NCI-H2196 (cell line): ENCODE measurements around the gene PLEKHM2.
A peak's percentile ranks its signal among the peaks of the same experiment; 100 is the strongest.

Experiments
- DNase-seq: peaks from one replicate; lab custom pipeline; 2025; ENCODE audit not compliant: unreplicated experiment; lab: John Stamatoyannopoulos, UW

Gene PLEKHM2

DNA sequence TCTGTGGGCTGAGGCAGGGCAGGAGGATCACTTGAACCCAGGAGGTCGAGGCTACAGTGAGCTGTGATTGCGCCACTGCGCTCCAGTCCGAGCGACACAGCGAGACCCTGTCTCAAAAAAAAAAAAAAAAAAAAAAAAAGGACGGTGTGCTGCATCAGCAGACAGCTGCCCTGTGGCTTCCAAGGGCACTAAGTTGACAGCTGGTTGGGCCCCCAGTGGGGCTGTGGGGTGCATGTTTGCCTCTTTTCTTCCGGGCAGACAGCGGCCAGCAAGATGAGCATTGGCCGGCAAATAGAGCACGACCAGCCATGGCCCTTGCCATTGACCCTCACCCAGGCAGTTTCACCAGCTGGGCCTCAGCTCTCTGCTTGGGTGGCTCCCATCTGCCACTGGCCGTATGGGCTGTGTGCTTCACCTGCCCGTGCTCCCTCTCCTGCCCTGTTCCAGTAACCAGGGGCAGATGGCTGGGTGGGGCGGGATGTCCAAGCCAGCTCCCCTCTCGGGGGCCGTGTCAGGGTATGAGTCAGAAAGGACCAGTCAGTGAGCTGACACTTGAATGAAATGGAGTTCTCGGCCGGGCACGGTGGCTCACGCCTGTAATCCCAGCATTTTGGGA, 39.6 kb downstream of the PLEKHM2 start:
- no peak for DNase-seq

DNA sequence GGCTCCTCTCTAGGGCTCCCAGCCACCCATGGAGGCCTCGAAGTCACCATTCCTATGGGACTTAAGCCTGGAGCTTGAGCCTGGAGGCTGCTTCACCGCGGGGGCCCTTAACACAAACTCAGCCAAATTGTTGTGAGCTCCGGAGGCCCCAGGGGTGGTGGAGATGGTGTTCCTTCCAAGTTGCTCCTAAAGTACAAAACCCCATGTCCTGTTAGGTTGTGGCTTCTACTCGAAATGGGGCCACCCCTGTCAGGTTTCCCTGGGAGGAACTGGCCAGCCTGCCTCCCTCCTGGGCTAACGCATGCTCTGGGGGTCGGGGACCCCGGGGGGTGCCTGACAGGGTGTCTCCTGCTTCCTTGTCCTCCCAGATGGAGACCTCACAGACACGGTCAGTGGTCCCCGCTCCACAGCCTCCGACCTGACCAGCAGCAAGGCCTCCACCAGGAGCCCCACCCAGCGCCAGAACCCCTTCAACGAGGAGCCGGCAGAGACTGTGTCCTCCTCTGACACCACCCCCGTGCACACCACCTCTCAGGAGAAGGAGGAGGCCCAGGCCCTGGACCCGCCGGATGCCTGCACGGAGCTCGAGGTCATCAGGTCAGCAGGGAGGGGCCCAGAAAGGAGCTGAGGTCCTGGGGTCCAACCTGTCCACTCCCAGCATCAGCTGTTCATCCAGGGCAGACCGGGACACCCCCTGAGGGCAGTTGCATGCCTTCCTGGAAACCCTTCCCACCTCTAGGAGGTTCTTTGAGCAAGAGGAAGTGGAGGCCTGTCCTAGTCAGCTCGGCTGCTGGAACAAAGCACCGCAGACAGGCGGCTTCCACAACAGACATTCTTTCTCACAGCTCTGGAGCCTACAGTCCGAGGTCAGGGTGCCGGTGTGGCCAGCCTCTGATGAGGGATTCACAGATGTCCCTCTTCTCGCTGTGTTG, 41.1 kb downstream of the PLEKHM2 start:
- no peak for DNase-seq

DNA sequence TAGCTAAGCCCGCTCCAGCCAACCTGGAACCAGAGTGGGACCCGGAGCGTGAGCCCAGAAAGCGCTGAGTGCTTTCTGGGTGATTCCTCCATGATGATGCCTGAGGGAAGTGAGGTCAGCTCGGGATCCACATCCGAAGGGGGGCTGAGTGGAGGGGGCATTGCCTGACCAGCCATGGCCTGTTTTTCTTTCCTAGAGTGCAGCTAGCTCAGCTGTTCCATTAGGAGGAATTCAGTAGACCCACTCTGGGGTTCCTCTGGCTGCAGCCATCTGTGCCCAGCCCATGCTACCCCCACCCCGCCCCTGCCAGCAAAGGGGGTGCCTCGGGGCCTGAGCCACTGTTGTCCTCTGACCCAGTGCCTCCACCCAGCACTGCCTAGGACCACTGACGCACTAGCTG, 42.4 kb downstream of the PLEKHM2 start:
- no peak for DNase-seq

DNA sequence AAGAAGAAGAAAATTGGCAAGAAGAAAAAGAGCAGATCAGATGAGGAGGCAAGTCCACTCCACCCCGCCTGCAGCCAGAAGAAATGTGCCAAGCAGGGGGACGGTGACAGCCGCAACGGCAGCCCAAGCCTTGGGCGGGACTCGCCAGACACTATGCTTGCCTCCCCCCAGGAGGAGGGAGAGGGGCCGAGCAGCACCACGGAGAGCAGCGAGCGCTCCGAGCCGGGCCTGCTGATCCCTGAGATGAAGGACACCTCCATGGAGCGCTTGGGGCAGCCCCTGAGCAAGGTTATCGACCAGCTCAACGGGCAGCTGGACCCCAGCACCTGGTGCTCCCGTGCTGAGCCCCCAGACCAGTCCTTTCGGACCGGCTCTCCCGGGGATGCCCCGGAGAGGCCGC, 42.9 kb downstream of the PLEKHM2 start:
- no peak for DNase-seq

DNA sequence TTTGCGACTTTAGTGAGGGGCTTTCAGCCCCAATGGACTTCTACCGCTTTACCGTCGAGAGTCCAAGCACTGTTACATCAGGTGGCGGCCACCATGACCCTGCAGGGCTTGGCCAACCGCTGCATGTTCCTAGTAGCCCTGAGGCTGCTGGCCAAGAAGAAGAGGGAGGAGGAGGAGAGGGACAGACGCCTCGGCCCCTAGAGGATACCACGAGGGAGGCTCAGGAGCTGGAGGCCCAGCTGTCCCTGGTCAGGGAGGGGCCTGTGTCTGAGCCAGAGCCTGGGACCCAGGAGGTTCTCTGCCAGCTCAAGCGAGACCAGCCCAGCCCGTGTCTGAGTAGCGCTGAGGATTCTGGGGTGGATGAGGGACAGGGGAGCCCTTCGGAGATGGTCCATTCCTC, 43.3 kb downstream of the PLEKHM2 start:
- DNase-seq = no peak

DNA sequence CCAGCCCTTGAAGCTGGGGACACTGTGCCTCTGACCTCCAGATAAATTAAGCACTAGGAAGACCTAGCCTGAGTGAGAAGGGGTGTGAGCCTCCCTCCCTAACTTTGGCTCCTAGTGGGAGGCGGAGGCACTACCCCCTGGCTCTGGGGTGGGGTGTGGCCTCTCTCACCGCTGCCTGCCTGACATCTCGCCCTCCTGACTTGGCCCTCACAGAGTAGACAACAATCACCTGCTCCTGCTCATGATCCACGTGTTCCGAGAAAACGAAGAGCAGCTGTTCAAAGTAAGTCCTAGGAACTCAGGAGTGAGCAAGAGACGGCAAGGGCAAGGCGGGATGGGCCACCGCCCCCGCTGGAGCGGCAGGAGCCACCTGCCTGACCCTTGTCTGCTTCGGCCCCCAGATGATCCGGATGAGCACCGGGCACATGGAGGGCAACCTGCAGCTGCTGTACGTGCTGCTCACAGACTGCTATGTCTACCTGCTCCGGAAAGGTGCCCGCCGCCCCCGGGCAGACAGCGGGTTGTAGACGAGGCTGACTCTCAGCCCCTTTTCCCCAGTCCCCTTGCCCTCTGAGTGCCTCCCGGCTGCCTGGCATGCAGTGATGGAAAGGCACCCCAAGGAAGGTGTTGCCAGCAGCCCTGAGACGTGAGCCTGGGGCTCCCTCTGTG, 43.9 kb downstream of the PLEKHM2 start:
- DNase-seq = no peak

DNA sequence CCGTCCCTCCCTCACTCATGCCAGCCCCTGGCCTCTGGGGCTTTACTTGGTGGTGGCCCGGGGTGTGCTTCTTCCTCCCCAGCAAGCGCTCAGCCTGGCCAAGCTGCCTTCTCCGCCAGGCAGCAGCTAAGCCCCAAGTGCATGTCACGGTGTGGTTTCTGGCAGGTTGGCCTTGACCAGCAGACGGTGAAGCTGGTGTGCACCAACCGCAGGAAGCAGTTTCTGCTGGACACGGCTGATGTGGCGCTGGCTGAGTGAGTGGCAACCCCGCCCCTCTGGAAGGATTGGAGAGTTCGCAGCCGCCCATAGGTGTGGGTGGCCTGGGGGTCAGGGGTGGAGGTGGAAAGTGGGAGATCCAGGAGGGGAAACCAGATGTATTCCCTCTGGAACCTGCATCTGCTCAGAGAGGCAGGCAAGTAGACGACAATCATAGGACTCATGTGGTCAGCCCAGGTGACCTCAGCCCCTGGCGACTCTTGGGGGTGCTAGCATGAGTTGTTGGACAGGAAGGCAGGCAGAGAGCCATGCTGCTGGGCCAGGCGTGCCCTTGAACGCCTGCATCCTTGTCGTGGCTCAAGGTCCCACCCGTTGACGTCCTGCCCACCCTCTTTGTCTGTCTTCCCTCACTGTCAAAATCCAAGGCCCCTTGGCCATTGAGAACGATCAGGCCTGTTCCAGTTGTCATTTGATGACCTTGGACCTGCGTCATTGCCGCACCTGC, 45.0 kb downstream of the PLEKHM2 start:
- DNase-seq = no peak

DNA sequence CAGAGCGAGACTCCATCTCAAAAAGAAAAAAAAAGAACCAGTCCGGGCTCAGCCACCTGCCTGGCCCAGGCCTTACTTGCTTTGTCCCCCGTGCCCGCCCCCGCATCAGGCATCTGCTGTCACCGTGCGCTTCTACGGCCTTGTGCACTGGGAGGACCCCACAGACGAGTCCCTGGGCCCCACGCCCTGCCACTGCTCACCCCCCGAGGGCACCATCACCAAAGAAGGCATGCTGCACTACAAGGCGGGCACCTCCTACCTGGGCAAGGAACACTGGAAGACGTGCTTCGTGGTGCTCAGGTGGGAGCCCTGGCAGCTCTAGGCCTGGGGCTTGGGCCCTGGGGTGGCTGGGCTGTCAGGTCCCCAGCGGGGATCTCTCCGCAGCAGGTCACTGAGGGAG, 46.3 kb downstream of the PLEKHM2 start:
- DNase-seq = no peak

DNA sequence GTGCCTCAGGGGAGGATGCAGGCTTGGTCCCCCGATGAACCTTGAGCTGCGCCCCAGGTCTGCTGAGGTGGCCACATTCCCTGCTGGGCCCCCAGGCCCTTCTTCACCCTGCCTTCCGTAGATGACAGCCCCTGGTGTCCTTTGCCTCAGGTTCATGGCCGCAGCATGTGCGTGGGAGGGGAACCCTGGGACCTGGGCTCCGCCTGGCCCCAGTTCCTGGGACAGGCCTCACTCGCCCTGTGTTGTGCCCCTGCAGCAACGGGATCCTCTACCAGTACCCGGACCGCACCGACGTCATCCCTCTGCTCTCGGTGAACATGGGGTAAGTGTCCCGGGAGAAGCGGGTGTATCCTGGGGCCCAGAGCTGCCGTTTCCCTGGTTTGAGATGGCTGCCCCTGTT, 46.8 kb downstream of the PLEKHM2 start:
- DNase-seq = no peak

DNA sequence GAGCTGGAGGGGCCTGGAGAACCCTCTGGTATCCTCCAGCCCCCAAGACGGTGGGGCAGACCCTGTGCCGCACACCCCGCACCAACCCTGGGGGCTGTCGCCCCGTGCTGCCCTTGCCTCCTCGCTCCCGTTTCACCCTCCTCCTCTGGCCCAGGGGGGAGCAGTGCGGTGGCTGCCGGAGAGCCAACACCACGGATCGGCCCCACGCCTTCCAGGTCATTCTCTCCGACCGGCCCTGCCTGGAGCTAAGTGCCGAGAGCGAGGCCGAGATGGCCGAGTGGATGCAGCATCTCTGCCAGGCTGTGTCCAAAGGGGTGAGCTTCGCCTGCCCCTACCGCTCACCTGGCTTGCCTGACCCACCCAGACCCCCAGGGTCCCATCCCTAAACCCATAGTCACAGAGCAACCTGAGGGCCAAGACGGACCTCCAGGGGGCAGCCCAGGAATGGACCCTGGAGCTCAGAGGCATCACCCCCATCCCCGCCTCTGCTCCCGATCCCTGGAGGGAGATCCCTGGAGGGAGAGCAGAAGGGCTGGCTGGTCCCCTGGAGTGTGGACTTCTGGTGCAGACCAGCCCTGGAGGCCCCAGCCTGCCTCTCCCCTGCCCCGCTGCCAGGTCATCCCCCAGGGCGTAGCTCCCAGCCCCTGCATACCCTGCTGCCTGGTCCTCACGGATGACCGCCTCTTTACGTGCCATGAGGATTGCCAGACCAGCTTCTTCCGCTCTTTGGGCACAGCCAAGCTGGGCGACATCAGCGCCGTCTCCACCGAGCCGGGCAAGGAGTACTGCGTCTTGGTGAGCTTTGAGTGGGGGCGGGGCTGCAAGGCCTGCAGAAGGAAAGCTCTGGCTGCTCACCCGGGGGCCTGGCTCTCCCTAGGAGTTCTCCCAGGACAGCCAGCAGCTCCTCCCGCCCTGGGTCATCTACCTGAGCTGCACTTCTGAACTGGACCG, 47.9 kb downstream of the PLEKHM2 start:
- no peak for DNase-seq

DNA sequence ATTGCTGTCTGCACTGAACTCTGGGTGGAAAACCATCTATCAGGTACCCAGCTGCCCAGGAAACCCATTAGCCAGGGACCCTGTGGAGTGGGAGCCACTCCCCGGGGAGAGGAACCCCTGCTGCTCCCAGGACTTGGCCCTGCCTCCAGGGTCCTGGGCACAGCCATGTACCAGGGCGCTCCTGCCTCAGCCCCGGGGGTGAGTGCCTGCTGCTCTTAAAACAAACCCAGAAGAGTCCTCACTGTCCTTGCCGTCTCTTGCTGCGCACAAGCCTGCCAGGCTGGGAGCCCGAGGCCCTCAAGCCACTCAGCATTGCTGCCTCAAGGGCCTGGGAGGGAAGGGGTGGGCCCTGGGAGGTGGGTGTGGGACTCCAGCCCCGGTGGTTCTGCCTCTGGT, 48.6 kb downstream of the PLEKHM2 start:
- no peak for DNase-seq

DNA sequence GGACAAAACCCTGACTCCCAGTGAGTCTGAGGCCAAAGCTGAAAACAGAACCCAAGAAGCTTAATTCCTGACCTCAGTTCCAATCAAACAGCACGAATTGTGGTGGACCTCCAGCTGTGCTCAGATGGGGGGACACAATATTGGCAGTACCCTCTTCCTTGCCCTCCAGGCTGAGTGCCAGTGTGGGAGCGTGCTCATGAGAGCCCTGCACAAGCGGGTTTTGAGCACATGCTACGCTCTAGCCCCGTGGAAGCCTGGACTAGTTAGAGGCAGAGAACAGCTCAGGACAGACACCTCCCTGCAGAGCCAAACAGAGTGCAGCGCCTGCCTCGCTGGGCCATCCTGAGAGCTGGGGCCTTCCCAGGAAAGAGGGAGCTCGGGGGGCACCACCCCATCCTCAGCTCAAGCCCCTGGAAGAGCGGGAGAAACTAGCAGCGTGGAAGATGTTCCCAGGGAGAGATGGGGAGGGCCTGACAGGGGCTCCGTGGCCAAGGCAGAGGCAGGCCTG, 49.2 kb downstream of the PLEKHM2 start:
- DNase-seq = no peak

DNA sequence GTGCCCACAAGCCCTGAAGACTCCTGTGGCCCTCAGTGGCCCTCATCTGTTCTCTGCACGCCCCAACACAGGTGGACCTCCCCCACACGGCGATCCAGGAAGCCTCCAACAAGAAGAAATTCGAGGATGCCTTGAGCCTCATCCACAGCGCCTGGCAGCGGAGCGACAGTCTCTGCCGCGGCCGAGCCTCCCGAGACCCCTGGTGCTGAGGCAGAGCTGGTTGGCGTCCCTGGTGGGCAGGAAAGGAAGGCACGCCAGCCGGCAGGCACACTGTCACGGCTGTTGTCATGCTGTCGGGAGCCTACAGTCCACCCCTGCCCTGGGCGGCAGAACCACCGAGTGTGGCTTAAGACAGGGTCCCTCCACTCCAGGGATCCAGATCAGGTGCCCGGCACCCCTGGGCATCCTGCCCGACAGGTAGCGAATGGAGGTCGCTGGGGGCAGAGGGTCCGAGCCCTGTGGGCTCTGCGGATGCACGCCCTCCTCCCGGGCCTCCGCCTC, 49.7 kb downstream of the PLEKHM2 start:
- no peak for DNase-seq

DNA sequence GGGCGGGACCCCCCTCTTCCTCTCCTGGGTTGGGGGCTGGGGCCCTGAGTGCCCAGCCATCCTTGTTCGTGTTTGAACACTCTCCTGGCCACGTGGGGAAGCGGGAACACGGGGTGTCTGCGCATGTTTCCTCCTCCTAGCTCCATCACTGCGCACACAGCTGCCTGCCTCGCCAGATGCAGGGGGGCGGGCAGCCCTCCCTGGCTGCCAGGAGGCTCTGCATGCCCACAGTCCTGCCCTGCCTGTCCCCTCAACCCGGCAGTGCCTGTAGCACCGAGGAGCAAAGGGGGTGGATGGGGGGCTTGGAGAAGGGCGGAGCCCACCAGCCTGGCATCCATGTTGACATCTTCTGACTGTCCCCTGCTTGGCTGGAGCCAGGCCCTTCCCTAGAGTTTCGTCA, 50.2 kb downstream of the PLEKHM2 start:
- DNase-seq = no peak

DNA sequence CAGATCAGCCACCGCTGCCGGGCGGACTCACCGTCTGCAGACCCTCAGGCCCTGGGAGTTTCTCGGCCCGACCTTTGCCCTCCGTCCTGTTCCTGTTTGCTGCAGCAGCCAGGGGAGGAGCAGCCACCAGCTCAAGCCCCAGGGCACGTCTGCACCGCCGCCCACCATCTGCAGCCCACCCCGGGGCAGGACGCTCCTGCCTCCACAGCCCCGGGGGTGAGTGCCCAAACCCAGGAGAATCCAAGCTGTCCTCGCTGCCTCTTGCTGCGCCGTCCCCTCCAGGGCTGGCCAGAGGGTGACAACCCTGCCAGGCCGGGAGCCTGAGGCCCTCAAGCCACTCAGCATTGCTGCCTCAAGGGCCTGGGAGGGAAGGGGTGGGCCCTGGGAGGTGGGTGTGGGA, 50.8 kb downstream of the PLEKHM2 start:
- DNase-seq = no peak

DNA sequence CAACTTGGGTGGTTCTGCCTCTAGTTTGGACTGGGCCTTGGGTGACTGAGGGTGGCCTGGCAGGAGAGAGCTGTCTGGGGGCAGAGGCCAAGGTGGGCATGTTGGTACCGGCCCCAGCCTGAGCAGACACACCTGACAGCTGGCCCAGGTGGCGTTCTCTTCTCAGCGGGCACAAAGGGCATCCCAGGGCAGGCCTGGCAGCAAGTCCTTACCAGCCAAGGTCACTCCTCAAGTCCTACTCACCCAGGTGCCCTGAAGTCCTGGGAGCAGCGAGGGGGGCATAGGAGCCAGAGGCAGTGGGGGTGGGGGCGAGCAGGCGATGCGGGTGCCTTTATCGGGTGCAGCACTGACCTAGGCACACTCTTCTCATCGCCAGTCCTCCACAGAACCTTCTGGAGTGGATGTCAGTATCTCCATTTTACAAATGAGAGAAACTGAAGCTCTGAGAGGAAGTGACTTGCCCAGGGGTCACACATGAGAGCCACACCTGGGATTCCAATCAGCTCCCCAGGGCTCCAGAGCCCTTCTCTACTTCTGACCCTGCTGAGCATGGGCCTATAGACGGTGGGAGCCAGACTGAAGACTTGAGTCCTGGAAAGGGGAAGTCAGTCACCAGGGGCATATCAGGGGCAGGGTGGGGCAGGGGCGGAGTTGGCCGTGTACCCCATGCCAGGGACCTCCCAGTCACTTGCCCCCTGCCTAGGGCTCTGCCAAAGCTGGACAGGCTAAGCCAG, 51.4 kb downstream of the PLEKHM2 start:
- no peak for DNase-seq

DNA sequence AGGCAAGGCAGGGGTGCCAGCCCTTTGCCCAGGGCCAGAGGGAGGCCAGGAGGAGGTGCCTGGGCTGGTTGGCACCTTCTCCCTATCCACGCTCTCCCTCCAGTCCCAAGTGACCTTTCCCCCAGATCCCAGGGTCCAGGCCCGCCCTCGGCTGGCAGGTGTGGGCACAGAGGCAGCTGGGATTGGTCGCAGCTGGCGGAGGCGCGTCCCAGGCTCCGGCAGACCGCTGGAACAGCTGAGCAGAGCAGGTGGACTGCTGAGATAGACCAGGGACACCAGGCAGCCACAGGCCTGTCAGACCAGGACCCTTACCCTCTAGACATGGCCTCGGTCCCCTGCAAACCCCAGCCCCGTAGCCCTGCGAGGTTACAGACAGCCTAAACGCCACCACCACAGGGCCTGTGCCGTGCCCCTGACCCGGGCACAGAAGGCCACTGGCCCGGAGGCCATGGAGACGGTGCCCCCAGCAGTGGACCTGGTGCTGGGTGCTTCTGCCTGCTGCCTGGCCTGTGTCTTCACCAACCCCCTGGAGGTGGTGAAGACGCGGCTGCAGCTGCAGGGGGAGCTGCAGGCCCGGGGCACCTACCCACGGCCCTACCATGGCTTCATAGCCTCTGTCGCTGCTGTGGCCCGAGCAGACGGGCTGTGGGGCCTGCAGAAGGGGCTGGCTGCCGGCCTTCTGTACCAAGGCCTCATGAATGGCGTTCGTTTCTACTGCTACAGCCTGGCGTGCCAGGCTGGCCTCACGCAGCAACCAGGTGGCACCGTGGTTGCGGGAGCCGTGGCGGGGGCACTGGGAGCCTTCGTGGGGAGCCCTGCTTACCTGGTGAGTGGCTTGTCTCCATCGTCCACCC, 52.1 kb downstream of the PLEKHM2 start, which contains the start of gene SLC25A34:
TSS of gene SLC25A34 (plus strand) at position 221 of the 854 bp plus-strand sequence. CDS start at position 449, 228 bp downstream.
- DNase-seq = peak; percentile 92

DNA sequence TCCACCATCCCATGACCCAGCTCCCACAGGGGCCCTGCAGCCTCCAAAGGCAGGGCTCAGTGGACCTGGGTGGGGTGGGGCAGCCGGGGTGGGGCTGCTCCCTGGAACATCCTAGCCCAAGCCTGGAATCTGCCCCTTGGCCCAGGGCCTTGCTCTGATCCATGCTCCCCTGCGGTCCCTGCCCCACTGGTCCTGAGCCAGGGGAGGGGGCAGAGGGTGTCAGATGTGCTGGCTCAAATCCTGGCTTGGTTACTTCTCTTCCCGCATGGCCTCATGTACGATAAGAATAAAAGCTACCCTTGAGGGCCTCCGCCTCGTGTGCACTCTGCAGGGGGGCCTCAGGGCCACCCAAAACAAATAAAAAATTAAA, 52.8 kb downstream of the PLEKHM2 start:
- DNase-seq = no peak
